ENCODE measurements around the gene FKRP. TPM values are rescaled to one million over a fixed set of nuclear protein-coding genes. Genes with fewer than 3 reads are reported as not detected.

FKRP gene
- total RNA-seq, 1 donor from 2014 or later, result 27.8 TPM

- DNase-seq (ENCODE audit: low read depth), result no peak
- TF ChIP-seq, protein P1, sequence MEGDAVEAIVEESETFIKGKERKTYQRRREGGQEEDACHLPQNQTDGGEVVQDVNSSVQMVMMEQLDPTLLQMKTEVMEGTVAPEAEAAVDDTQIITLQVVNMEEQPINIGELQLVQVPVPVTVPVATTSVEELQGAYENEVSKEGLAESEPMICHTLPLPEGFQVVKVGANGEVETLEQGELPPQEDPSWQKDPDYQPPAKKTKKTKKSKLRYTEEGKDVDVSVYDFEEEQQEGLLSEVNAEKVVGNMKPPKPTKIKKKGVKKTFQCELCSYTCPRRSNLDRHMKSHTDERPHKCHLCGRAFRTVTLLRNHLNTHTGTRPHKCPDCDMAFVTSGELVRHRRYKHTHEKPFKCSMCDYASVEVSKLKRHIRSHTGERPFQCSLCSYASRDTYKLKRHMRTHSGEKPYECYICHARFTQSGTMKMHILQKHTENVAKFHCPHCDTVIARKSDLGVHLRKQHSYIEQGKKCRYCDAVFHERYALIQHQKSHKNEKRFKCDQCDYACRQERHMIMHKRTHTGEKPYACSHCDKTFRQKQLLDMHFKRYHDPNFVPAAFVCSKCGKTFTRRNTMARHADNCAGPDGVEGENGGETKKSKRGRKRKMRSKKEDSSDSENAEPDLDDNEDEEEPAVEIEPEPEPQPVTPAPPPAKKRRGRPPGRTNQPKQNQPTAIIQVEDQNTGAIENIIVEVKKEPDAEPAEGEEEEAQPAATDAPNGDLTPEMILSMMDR (conservative IDR thresholded peaks at IDR 0.05; ENCODE audit: low read depth, low read length), result no peak
- H3K4me3 ChIP-seq (ENCODE audit: low read depth, low read length), result peak overlapping the region; percentile 86
Observed at GRCh38 chr19:46787331-46788261, 41.7 kb downstream of the FKRP start.

GRCh38 chr19:46788262-46788967 is 42.6 kb downstream of the FKRP start, which contains the start of gene SLC1A5:
Gene SLC1A5, minus strand, starts transcription at chr19:46788594. Its CDS starts 629 bp downstream, at chr19:46787965.
- peak within 1 kb of the TSS; percentile 86 for H3K4me3 ChIP-seq (ENCODE audit: low read depth, low read length)
- DNase-seq (ENCODE audit: low read depth), result no peak
- TF ChIP-seq, protein P1 (conservative IDR thresholded peaks at IDR 0.05; ENCODE audit: low read depth, low read length), result no peak

- TF ChIP-seq, protein P1 (conservative IDR thresholded peaks at IDR 0.05; ENCODE audit: low read depth, low read length), result no peak
- H3K4me3 ChIP-seq (ENCODE audit: low read depth, low read length), result no peak overlapping the region
- no peak for DNase-seq (ENCODE audit: low read depth)
Observed at GRCh38 chr19:46788968-46789338, 43.1 kb downstream of the FKRP start.

GRCh38 chr19:46789371-46789770 is 43.5 kb downstream of the FKRP start:
- H3K4me3 ChIP-seq (ENCODE audit: low read depth, low read length), result no peak overlapping the region
- TF ChIP-seq, protein P1 (conservative IDR thresholded peaks at IDR 0.05; ENCODE audit: low read depth, low read length), result no peak
- no peak for DNase-seq (ENCODE audit: low read depth)

- no peak overlapping the region for H3K4me3 ChIP-seq (ENCODE audit: low read depth, low read length)
- no peak for DNase-seq (ENCODE audit: low read depth)
- TF ChIP-seq, protein P1 (conservative IDR thresholded peaks at IDR 0.05; ENCODE audit: low read depth, low read length), result no peak
Observed at GRCh38 chr19:46791944-46792343, 46.1 kb downstream of the FKRP start.

- TF ChIP-seq, protein P1 (conservative IDR thresholded peaks at IDR 0.05; ENCODE audit: low read depth, low read length), result no peak
- DNase-seq (ENCODE audit: low read depth), result no peak
- H3K4me3 ChIP-seq (ENCODE audit: low read depth, low read length), result no peak overlapping the region
Observed at GRCh38 chr19:46797881-46798280, 52.0 kb downstream of the FKRP start.

All from epithelial cell of proximal tubule (primary cell).